GM18498 (cell line): ENCODE results near the gene TENT5C.
A peak's percentile ranks its signal among the peaks of the same experiment; 100 is the strongest.

Source experiments
- ATAC-seq: cut with Tn5 transposase; IDR thresholded peaks from one replicate; pipeline ENCODE4 v1.9.1; 2021; ENCODE audit warnings: mild to moderate bottlenecking, moderate library complexity; ENCODE audit not compliant: unreplicated experiment

TENT5C gene

GRCh38 chr1:117653732-117654492 lies 48.1 kb downstream of the TENT5C start:
- peak; percentile 18 for ATAC-seq

DNA sequence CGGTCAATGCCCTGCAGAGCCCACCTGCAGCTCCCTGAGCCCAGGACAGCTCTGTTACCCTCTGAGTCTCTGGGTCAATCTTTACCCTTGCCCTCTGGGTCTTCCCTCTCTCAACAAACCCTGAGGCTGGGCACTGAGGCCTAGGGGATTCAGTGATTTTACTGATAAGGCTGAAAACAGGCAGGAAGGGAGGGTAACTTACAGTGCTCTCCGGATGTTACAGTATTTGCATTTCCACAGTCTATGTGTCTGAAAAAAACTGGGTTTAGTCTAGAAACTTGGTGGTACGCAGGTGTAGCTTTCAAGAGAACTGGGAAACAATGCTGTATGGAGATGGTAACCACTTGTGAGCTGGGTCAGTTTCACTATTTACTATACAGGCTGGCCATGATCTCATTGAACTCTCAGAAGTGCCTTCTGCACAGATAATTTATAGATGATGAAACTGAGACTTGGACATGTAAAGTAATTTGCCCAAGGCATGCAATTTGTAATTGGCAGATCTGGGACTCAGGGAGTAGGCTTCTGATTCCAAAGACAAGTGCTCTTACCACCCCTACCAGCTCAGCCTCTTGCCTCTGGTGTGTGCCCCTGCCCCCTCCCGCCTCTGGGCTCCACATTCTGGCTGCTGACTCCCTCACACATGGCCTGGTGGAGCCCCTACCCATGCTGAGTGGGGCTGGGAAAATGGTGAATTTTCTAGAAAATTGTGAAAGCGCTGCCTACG lies 48.8 kb downstream of the TENT5C start:
- ATAC-seq: peak; percentile 84

DNA sequence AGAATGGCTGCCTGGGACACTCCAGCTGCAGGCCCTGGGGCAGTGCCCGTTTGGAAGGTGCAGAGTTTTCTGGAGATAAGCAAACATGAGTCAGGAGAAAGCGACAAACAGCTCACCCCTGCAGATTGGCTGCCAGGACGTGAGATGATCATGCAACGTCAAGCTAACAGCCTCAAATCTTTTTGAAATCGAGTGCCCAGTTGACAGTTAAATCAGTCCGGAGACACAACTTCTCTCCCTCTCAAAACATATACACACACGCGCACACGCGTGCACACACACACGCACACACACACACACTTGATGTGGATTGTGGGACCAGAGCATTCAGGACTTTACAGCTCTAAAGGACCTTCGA lies 49.4 kb downstream of the TENT5C start:
- no peak for ATAC-seq

GRCh38 chr1:117656202-117656641 lies 50.4 kb downstream of the TENT5C start:
- peak; percentile 53 for ATAC-seq

DNA sequence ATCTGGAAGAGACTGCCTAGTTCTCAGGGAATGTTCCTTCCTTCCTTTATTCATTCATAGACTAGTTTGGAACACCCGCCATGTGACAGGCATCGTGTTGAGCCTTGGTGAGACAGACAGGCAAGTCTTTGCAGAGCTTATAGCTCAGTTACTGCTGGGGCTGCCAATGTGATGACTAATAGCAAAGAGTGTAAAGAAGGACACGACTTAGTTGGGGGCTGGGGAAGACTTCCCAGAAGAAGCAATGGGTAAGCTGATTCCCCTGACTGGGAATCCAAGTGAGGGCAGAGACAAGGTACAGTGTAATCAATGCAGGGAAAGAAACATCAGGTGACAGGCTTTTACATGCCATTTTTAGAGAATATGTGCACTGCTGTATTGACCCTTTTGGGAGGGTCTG lies 51.2 kb downstream of the TENT5C start:
- no peak for ATAC-seq

- ATAC-seq: no peak
Measured at GRCh38 chr1:117657949-117658660, 52.3 kb downstream of the TENT5C start.

DNA sequence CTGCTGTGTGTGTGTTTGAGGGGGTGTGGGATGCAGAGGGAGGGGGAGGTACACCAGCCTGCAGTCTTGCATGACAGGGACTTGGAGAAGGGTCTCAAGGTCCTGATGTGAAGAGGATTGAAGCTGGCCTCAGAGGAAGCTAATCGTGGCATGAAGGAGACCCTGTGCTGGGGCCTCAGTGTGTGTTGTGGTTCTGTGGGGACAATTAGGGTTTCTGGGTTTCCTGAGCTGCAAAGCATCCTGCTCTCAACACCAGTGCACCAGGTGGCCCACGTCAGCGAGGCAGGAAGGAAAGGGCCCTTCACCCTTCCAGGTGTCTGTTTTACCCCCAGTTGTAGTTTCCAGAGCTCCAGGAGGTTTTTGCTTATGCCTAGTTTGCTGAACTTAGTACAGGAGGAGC lies 52.8 kb downstream of the TENT5C start:
- ATAC-seq: no peak

- ATAC-seq: no peak
Measured at GRCh38 chr1:117659550-117660270, 53.9 kb downstream of the TENT5C start.

DNA sequence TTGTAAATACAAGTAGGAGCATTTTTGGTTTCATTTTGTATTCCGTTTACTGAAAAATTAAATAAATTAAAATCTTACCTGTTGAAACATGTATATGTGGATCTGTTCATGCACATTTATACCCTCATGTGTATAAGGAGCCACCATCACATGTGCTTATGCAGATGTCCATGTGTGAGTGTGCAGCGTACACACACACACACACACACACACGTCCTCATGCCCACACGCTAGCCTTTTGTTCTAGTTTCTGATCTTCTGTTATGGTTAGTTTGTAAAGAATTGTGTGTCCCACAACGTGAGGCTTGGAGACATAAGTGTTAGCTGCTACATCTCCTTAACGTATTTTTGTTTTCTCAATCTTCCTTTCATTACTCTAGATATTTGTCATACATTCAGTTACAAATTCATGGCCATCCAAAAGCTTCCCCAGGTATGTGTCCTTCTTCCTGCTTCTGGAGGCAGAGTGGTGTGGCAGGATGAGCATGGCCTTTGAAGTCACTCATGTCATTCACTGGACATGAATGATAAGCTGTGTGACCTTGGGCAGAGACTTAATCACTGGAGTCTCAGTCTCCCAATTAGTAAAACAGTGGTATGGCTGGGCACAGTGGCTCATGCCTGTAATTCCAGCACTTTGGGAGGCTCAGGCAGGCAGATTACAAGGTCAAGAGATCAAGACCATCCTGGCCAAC lies 54.6 kb downstream of the TENT5C start:
- ATAC-seq: no peak

GRCh38 chr1:117661027-117661426 lies 55.2 kb downstream of the TENT5C start:
- ATAC-seq: no peak

DNA sequence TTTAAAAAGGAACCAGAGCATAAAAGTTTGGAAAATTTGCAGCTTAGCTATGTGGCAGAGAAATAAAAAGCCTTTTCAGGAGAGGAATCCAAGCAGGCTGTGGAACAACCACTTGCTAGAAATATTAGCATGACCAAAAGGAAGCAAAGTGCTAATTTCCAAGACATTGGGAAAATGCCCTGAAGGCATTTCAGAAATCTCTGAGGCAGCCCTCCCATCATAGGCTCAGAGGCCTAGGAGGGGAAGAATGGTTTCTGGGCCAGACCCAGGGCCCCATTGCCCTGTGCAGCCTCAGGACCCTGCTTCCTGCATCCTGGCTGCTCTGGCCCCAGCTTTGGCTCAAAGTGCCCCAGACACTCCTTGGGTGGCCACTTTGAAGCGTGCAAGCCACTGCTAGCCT lies 56.8 kb downstream of the TENT5C start:
- no peak for ATAC-seq

DNA sequence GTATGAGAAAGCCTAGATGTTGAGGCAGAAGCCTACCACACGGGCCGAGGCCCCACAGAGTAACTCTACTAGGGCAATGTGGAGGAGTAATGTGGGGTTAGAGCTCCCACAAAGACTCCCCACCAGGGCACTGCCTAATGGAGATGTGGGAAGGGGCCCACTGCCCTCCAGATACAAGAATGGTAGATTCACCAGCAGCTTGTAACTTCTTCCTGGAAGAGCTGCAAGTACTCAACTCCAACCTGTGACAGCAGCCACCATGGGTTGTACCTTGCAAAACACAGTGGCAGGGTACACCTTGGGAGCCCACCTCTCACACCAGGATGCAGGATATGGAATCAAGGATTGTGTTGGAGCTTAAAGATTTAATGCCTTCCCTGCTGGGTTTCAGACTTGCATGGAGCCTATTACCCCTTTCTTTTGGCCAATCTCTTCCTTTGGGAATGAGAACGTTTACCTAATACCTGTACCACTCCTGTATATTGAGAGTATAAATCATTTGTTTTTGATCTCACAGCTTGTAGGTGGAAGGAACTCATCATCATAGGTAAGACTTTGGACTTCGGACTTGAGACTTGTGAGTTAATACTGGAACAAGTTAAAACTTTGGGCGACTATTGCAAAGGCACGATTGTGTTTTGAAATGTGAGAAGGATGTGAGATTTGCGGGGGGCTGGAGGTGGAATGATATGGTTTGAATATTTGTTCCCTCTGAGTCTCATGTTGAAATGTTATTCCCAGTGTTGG lies 57.5 kb downstream of the TENT5C start:
- no peak for ATAC-seq

GRCh38 chr1:117664314-117664713 lies 58.5 kb downstream of the TENT5C start:
- ATAC-seq: peak; percentile 97

DNA sequence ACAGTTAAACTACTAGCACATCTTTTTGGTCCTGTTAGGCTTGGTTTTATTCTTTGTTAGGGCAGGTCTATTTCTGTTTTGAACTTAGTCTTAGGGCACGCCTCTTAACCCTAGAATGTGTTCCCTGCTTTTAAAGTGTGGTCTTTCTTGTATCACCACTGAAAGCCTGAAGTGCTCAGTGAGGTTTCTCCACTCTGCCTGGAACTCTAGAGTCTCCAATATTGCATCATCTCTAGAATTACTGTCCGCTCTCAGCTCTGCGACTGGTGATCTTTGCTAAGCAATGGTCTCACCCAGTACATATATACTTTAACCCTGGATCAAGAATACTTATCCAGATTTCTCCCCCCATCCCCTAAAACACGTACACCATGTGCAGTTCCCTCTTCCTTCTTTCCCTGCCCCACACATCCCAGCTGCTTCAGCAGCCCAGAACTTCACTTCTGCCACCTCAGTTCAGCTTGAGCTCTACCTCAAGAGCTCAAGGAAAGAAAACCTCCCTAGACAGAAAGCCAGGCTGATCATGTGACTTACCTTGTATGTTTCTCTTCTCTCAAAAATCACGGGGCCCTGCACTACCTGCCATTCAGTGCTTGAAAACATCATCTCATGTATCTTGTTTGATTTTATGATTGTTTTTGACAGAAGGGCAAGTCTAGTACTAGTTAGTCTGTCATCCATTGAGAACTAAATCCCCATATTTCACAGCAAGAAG lies 59.9 kb downstream of the TENT5C start:
- no peak for ATAC-seq

DNA sequence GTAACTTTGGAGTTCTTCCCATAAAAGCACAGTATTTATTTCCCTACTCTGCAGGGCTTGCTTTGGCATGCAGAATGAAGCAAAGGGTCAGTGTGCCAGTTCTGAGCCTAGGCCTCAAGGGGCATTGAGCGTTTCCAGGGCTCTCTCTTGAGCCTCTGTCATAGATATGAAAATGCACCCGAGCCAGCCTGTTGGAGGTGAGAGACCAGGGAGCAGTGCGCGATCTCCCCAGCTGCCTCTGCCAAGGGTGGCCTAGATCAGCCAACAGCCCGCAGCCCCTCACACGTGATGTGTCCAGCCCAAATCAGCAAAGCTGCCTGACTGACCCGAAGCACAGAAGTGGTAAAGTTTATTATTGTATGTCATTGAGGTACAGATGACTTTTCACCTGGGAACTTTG lies 63.7 kb downstream of the TENT5C start:
- no peak for ATAC-seq

DNA sequence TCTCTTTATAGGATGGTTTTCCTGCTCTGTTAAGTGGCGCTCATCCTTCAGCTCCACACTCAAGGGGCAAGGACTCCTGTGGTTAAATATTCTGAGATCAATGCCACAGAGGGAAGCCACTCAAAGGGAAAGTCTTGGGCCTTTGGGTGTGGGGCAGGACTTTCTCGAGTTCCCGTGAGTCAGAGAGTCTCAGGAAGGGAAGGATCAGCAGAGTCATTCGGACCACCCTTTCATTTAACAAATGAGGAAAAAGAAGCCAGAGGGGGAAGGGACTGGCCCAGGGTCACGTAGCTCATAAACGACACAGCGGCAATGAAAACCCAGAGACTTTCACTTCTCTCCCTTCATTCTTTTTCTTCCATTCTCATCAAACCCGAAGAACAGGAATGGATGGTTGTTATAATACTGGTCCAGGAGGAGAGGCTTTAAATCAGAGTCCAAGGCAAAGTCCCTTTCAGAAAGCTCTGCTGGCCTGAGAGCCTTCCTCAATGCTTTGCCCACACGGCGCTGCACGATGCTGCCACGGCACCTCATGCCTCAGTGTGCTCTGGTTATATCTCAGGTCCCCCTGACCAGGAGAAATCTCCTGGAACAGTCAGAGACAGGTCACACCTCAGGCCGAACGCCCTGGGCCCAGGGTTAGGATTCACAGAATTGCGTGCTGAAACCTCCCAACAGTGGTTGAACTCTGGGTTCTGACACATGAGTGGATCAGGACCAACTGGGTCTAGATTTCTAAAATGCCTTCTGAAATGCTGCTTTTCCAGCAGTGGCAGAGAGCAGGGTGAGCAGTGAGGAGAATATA lies 65.3 kb downstream of the TENT5C start:
- ATAC-seq: no peak

DNA sequence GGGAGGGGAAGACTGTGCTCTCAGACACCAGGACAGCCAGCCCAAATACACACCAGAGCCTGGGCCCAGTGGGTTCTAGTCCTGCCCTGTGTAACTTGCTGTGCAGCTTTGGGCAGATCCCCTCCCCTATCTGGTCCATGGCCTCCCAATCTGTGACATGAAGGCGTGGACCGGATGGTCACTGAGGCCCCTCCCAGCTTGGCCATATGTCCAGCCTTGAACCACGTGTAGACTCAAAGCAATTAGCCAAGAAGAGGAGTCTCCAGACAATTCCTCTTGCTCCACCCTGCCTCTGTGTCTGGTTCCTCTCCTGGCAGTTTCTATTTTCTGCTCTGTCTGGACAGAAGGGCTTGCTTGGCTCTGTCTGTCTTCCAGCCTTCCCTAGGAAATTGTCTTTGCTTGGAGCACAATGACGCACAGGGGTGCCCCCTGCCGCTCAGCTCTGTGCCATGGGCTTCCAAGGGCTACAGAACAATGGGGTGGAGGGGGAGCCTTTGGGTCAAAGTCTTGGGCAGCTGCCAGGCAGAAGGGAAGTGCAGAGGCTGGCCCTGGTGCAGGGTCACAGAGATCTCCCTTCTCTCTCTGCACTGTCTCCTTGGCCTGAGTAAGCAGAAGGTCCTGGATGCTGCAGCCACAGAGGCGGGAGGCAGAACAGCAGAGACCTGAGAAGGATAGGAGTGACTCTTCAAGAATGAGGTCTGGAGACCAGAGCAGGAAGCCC lies 66.1 kb downstream of the TENT5C start:
- ATAC-seq: no peak

DNA sequence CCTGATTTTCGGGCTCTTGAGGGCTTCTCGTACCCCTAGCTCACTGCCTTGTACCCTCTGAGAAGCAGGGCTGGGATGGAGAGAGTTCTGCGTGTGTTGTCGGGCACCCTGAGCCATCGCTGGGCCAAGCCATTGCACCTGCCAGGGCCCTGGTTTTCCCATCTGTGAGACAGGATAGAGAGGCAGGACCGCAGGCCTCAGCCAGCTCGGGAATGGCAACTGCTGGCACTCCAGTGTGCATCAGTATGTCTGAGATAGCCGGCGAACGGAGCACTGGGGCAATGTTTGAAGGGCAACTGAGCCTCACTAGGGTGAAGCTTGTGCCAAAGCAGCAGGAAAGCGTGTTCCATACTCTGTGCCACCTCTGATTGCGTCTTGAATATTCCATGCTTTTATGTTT lies 66.9 kb downstream of the TENT5C start:
- ATAC-seq: no peak
